Lung (tissue), 12 donors: ENCODE results near the gene PDLIM3. TPM values are rescaled to one million over a fixed set of nuclear protein-coding genes. Genes with fewer than 3 reads are reported as not detected.

ENCODE experiments used
- ATAC-seq: fragments of 200-7000 bp; cut with Tn5 transposase; one replicate; pipeline ENCODE4 v1.9.1; 2020; ENCODE audit warnings: moderate number of reproducible peaks; ENCODE audit not compliant: insufficient read depth, low FRiP score
- DNase-seq, 3 donors: peaks; one replicate each; pipeline ENCODE4 v3.0.0-alpha.2; 2013 to 2017
- H3K27ac ChIP-seq, 2 donors: one replicate each; pipeline ENCODE4 v1.5.1; 2013; ENCODE audit warnings: mild to moderate bottlenecking in 2 of 2, moderate library complexity in 2 of 2, control low read depth in 1 of 2, inconsistent platforms in 1 of 2, low read depth in 1 of 2, low read length in 1 of 2
- H3K27me3 ChIP-seq, 3 donors: one replicate each; pipeline ENCODE4 v1.5.1; 2013; ENCODE audit warnings: low read length in 2 of 3; ENCODE audit not compliant: control insufficient read depth in 3 of 3, insufficient read depth in 3 of 3
- H3K36me3 ChIP-seq, 4 donors: one replicate each; pipeline ENCODE4 v1.5.1; 2013; ENCODE audit warnings: low read length in 4 of 4, mild to moderate bottlenecking in 1 of 4, moderate library complexity in 1 of 4; ENCODE audit not compliant: control insufficient read depth in 4 of 4, insufficient read depth in 4 of 4
- H3K4me1 ChIP-seq, 5 donors: one replicate each; pipeline ENCODE4 v1.5.1; 2013; ENCODE audit warnings: low read length in 5 of 5, mild to moderate bottlenecking in 2 of 5, moderate library complexity in 1 of 5; ENCODE audit not compliant: control insufficient read depth in 5 of 5, insufficient read depth in 5 of 5
- H3K4me3 ChIP-seq: one replicate; pipeline ENCODE4 v1.5.1; 2013; ENCODE audit warnings: mild to moderate bottlenecking, control low read depth, moderate library complexity
- H3K9ac ChIP-seq, 2 donors: one replicate each; pipeline ENCODE4 v1.5.1; 2013; ENCODE audit warnings: low read length in 2 of 2, control low read depth in 1 of 2; ENCODE audit not compliant: insufficient read depth in 1 of 2
- H3K9me3 ChIP-seq, 4 donors: one replicate each; pipeline ENCODE4 v1.5.1; 2013; ENCODE audit warnings: low read length in 3 of 4, mild to moderate bottlenecking in 1 of 4, moderate library complexity in 1 of 4; ENCODE audit not compliant: control insufficient read depth in 4 of 4, insufficient read depth in 3 of 4
- WGBS, 2 donors: extraction: QIAGEN DNeasy Blood & Tissue Kit; methylation state at CpG; one replicate each; pipeline ENCODE4 v1.1.7; 2013; 5-methylcytosine and 5-hydroxymethylcytosine counted together
- polyA plus RNA-seq, 2 donors: library from polyadenylated mRNA; stranded (reverse); fragments of 200-250 nt; gene quantifications; one replicate each; pipeline ENCODE4 v1.2.1, GENCODE V29; 2013
- total RNA-seq, 2 donors: library from RNA; depleted of rRNA in 1 of 2; stranded (reverse); fragments of >200 nt in 1 of 2; gene quantifications; one replicate each; pipeline ENCODE4 v1.2.1, GENCODE V29; 2014 to 2021
- TF ChIP-seq, protein P1 (sequence below): IDR thresholded peaks from 2 replicates; pipeline ENCODE4 v1.5.1; 2012; ENCODE audit warnings: mild to moderate bottlenecking; ENCODE audit errors: control extremely low read depth, extremely low read depth
- donor health status: control.
- donor health status: control.
- donor health status: Bipolar disorder and iron deficiency.
- donor health status: healthy.
- donor health status: DM: yes; HTN: yes; CAD: no.

The PDLIM3 gene
- total and polyA plus RNA-seq, 4 donors: 21.5 to 58.1 (median 33.9) TPM

DNA sequence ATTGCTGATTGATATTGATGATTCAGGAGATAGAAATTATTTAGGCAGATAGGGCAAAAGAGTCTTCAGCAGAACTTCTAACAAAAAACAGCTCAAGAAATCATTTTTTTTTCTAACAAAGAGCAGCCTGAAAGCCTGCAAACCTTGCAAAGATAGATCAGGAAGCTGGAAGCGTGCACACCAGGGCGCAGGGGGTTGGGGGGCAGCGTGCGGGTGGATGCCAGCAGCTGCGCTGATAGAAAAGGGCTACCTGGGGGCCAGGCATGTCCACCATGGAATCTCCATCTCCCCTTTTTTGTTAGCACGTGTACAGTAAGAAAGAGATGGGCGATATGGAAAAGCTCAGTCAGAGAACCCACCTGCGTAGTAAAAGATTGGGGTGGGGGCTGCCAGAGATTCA is 62.1 kb downstream of the PDLIM3 start:
- TF ChIP-seq, protein P1, sequence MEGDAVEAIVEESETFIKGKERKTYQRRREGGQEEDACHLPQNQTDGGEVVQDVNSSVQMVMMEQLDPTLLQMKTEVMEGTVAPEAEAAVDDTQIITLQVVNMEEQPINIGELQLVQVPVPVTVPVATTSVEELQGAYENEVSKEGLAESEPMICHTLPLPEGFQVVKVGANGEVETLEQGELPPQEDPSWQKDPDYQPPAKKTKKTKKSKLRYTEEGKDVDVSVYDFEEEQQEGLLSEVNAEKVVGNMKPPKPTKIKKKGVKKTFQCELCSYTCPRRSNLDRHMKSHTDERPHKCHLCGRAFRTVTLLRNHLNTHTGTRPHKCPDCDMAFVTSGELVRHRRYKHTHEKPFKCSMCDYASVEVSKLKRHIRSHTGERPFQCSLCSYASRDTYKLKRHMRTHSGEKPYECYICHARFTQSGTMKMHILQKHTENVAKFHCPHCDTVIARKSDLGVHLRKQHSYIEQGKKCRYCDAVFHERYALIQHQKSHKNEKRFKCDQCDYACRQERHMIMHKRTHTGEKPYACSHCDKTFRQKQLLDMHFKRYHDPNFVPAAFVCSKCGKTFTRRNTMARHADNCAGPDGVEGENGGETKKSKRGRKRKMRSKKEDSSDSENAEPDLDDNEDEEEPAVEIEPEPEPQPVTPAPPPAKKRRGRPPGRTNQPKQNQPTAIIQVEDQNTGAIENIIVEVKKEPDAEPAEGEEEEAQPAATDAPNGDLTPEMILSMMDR: no peak
- Histone ChIP-seq H3K4me1 (peaks cover 0 to 5% (median 2%) of the 10 kb centered on the region in 5 donors), H3K27me3 (peaks cover 0 to 6% (median 0%) of the 10 kb centered on the region in 3 donors), H3K4me3 (no peak overlapping the region), H3K36me3 (no peaks in the 10 kb centered on the region), H3K9ac (no peak overlapping the region), H3K27ac (no peak overlapping the region), H3K9me3 (no peaks in the 10 kb centered on the region)
- 90 to 95% methylated on average over 8 of the region's 8 CpGs for WGBS, 2 donors
- ATAC-seq (no peak), DNase-seq (no peak)

DNA sequence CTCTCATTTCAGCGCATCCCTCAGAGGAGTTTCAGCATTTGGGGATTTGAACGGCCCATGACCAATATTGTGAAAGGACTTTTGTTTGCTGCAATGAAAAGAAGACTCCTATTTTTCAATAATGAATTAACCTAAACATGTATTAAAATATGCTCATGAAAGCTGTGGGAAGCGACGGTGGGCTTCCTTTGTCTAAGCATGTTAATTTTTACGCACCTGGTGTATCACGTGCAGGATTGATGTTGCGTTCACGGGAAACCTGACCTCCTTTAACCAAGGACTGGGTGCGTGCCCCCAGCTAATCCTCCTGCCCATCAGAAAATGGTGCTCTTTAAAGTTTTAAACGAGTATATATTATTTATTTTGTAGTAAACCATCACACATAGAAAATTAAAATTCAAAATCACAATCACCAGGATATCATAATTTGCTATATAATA is 63.2 kb downstream of the PDLIM3 start:
- ATAC-seq (no peak), DNase-seq (no peak)
- WGBS, 2 donors: 39 to 47% methylated on average over 10 of the region's 10 CpGs
- Histone ChIP-seq H3K4me3 (peak overlapping the region; percentile 65), H3K27ac (no peak overlapping the region), H3K36me3 (no peaks in the 10 kb centered on the region), H3K9ac (peak overlapping the region; percentile 76 to 79), H3K4me1 (peaks cover 0 to 5% (median 2%) of the 10 kb centered on the region in 5 donors), H3K9me3 (no peaks in the 10 kb centered on the region), H3K27me3 (peaks cover 0 to 6% (median 0%) of the 10 kb centered on the region in 3 donors)
- TF ChIP-seq, protein P1: no peak

GRCh38 chr4:185471235-185472102 is 63.8 kb downstream of the PDLIM3 start, which contains the start of gene CCDC110:
Gene CCDC110, minus strand, starts transcription at chr4:185471733. Its CDS starts 50 bp downstream, at chr4:185471683.
- peak; percentile 98 for ATAC-seq
- 0 to 1% methylated on average over 57 to 93 of the region's 93 CpGs for WGBS, 2 donors
- TF ChIP-seq, protein P1: peak; percentile 53

More at GRCh38 chr4:185471235-185472102, 63.8 kb downstream of the PDLIM3 start, which contains the start of gene CCDC110:
- Histone ChIP-seq H3K9me3 (no peaks in the 10 kb centered on the region), H3K9ac (peak within 1 kb of the TSS; percentile 76 to 98), H3K4me1 (peaks cover 0 to 5% (median 2%) of the 10 kb centered on the region in 5 donors), H3K27me3 (peaks cover 0 to 6% (median 0%) of the 10 kb centered on the region in 3 donors), H3K4me3 (peak within 1 kb of the TSS; percentile 65), H3K27ac (peak within 1 kb of the TSS in 1 of 2 donors; percentile 59), H3K36me3 (no peaks in the 10 kb centered on the region)
- peak; percentile 97 to 98 (median 98) for DNase-seq
